LNCaP clone FGC (cell line): Measurements from ENCODE around the gene MRGPRX2.

Experiments
- DNase-seq: peaks from one replicate; pipeline ENCODE4 v3.0.0-alpha.2; 2011; ENCODE audit warnings: low read depth
- H3K4me3 ChIP-seq: 2 replicates; pipeline ENCODE4 v1.5.1; 2011; ENCODE audit warnings: mild to moderate bottlenecking, low read depth, low read length, control low read depth
- TF ChIP-seq, protein P1 (sequence below): IDR thresholded peaks from 2 replicates; pipeline ENCODE4 v1.5.1; 2012; ENCODE audit warnings: mild to moderate bottlenecking; ENCODE audit not compliant: control insufficient read depth, insufficient read depth; ENCODE audit errors: extremely low read depth

Gene MRGPRX2

DNA sequence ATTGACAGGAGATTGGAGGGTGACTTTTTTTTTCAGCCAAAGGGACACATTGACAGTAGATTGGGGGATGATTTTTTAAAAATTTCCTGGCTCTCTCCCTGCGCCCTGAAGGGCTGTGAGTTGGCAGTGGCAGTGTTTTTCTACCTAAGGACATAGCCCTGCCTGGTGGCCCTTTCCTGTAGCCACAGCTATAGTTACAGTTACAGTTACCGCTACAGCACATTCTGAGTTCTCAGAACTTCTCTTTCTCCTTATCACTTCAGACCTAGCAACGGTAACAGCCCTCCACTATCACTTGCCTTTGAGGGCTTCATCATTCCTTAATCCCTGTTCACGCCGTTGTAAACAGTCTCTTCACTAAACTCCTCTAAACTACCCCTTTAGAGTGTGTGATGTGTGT is 684 bp downstream of the MRGPRX2 start:
- DNase-seq = no peak
- H3K4me3 ChIP-seq = no peak overlapping the region
- TF ChIP-seq, protein P1, sequence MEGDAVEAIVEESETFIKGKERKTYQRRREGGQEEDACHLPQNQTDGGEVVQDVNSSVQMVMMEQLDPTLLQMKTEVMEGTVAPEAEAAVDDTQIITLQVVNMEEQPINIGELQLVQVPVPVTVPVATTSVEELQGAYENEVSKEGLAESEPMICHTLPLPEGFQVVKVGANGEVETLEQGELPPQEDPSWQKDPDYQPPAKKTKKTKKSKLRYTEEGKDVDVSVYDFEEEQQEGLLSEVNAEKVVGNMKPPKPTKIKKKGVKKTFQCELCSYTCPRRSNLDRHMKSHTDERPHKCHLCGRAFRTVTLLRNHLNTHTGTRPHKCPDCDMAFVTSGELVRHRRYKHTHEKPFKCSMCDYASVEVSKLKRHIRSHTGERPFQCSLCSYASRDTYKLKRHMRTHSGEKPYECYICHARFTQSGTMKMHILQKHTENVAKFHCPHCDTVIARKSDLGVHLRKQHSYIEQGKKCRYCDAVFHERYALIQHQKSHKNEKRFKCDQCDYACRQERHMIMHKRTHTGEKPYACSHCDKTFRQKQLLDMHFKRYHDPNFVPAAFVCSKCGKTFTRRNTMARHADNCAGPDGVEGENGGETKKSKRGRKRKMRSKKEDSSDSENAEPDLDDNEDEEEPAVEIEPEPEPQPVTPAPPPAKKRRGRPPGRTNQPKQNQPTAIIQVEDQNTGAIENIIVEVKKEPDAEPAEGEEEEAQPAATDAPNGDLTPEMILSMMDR = no peak

DNA sequence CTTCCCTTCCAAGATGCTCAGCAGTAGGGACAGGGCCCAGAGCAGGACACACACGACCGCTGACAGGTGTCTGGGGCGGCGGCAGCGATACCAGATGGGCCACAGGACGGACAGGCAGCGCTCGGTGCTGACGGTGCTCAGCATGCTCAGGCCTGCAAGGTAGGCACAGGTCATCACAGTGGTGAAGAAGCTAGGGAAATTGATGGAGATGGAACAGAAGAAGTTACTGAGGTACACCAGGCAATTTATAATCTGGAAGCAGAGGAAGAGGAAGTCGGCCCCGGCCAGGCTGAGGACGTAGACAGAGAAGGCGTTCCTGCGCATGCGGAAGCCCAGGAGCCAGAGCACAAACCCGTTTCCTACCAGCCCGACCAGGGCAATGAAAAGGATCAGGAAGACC is 4.6 kb downstream of the MRGPRX2 start:
- no peak overlapping the region for H3K4me3 ChIP-seq
- no peak for DNase-seq

DNA sequence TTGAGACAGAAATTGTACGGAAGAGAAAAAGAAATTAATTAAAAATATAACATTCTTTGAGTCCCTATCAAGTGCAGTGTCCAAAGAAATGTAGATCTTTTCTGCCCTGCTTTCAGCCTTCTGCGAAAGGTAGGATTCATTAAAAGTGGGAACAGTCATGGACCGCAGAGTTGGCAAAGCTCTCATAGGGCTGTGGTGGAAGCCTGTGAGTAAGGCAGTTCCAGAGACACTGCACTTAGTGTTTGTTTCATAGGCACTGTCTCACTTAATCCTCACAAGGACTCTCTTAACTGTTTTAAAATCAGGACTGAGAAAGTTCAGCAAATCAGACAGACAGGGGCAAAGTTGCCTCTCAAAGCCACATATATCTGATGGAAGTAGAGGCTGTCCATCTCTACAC is 5.5 kb downstream of the MRGPRX2 start:
- H3K4me3 ChIP-seq = no peak overlapping the region
- no peak for DNase-seq
- TF ChIP-seq, protein P1 = no peak

More for the DNA sequence above, 4.6 kb downstream of the MRGPRX2 start:
- TF ChIP-seq, protein P1 = no peak

DNA sequence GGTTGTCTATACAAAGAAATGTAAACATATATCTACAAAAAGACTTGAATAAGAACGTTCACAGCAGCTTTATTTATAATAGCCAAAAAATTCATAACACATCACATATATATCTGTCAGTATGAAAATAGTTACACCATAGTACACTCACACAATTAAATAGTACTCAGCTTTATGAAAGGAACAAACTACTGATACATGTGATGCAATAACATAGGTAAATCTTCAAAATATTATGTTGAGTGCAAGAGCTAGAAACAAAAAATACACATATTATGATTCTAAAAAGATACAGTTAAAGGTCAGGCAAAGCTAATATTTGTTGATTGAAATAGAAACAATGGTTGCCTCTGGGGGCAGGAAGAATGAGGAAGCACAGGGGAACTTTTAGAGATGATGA is 6.6 kb downstream of the MRGPRX2 start:
- no peak overlapping the region for H3K4me3 ChIP-seq
- DNase-seq = no peak
- TF ChIP-seq, protein P1 = no peak

DNA sequence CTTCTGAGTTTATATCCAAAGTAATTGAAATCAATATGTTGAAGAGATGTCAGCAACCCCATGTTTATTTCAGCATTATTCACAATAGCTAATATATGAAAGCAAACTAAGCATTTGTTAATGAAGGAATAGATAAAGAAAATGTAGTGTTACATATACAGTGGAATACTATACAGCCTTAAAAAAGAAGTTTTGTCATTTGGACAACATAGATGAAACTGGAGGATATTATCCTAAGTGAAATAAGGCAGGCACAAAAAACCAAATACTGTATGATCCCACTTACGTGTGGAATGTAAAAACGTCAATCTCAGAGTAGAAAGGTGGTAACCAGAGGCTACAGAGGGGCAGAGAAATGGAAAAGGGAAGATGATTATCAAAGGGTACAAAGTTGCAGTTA is 10.2 kb downstream of the MRGPRX2 start:
- no peak overlapping the region for H3K4me3 ChIP-seq
- TF ChIP-seq, protein P1 = no peak
- no peak for DNase-seq

DNA sequence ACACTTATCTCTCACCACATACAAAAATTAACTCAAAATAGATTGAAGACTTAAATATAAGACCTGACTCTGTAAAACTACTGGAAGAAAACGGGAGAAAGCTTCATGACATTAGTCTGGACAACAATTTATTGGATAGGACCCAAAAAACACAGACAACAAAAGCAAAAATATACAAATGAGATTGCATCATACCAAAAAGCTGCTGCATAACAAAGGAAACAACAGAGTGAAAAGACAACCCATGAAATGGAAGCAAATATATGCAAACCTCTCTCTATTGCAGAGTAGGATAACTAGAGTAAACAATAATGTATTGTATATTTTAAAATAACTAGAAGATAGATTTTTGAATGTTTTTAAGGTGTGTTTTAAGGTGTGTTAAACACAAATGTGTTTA is 11.2 kb downstream of the MRGPRX2 start:
- H3K4me3 ChIP-seq = no peak overlapping the region
- no peak for DNase-seq
- TF ChIP-seq, protein P1 = no peak

DNA sequence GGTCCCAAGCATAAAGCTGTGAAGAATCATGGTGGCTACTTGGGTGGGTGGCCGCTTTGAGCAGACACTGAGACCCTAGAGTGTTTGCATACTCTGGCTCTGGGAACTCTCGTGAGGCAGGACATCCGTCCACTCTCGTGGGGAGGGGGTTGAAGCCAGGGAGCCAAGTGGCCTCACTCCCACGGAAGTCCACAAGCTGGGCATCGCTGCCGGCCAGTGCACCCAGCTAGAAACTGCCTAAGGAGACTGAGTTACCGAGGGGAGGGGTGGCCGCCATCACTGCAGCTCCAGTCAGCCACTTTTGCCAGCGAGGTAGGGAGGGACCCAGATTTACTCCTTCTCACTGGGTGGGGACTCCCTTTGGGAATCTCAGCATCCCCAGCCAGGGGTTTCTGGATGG is 20.5 kb downstream of the MRGPRX2 start:
- TF ChIP-seq, protein P1 = no peak
- H3K4me3 ChIP-seq = no peak overlapping the region
- no peak for DNase-seq
